A549 (cell line): ENCODE measurements around the gene MTMR12.

Source experiments
- CHD2 ChIP-seq: fragments of 150-350 bp; IDR thresholded peaks from 2 replicates; pipeline ENCODE4 v1.6.1; 2014; ENCODE audit warnings: low read length; ENCODE audit not compliant: partially characterized antibody
- CTCF ChIP-seq: fragments of >200 bp; sonication (Bioruptor Twin); formaldehyde crosslinking; IDR thresholded peaks from 3 replicates; pipeline ENCODE4 v1.5.1; 2016
- JUN ChIP-seq, 2 experiments: fragments of >200 bp; sonication (Bioruptor Twin); formaldehyde crosslinking; IDR thresholded peaks; 2 replicates in 1 of 2; 3 replicates in 1 of 2; pipeline ENCODE4 v1.6.1; 2016 to 2017
- MAZ ChIP-seq: fragments of 150-350 bp; IDR thresholded peaks from 2 replicates; pipeline ENCODE4 v1.6.1; 2014; ENCODE audit warnings: antibody characterized with exemption, low read depth, low read length, borderline replicate concordance
- RCOR1 ChIP-seq: fragments of 150-350 bp; IDR thresholded peaks from 2 replicates; pipeline ENCODE4 v1.6.1; 2014; ENCODE audit warnings: antibody characterized with exemption, low read length, low read depth

- TF ChIP-seq RCOR1 (no peak), CHD2 (no peak), CTCF (no peak), JUN (IDR thresholded peaks at IDR 0.05) (no peak), MAZ (no peak)
These were observed 37.4 kb downstream of the MTMR12 start for GRCh38 chr5:32275396-32275741.
